Hematopoietic multipotent progenitor cell treated with erythropoietin and hydrocortisone succinate and interleukin-3 and kit ligand, for 6 days (in vitro differentiated cells): ENCODE results near the gene ASPG.

Experiments used
- DNase-seq: peaks from one replicate; pipeline ENCODE4 v3.0.0-alpha.2; 2015

ASPG gene

GRCh38 chr14:104118006-104118844 lies 32.7 kb downstream of the ASPG start:
- no peak for DNase-seq

- no peak for DNase-seq
These were observed 33.6 kb downstream of the ASPG start for GRCh38 chr14:104119119-104119487.

- no peak for DNase-seq
These were observed 34.2 kb downstream of the ASPG start for GRCh38 chr14:104119488-104120251.

DNA sequence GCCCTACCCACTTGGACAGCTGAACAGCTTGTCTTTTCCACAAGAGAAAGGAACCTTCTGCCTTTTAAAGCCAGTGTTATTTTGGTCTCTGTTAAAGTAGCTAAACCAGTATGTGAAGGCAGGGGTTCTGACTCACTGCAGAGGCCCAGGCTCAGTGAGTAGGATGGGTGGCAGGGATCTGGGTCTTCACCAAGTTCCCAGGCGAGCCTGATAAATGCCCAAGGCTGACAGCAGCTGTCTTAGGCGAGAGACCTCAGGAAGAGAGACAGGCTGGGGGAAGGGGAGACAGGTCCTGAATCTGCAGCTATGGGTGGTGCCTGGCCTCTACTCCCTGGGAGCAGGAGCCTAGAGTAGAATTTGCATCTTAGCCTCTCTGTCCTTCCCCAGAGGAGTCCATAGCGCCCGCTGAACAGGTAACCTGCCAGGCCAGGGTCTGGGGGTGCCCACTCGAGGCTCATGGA lies 34.8 kb downstream of the ASPG start:
- DNase-seq, result no peak

- no peak for DNase-seq
These were observed 35.6 kb downstream of the ASPG start for GRCh38 chr14:104121142-104121541.

DNA sequence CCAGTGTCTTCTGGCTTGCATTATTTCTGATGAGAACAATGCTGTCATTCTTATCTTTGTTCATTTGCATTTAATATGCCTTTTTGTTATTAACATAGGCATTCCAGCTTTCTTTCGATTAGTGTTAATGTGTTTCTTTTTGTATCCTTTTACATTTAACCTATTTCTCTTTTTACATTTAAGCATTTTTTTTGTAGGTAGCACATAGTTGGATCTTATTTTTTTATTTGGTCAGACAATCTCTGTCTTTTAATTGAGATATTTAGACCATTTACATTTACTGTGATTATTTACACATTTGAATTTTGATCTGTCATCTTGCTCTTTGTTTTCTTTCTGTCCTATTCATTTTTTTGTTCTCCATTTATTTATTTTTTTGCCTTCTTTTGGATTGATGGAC lies 38.4 kb downstream of the ASPG start:
- DNase-seq, result no peak

- DNase-seq, result no peak
These were observed 39.5 kb downstream of the ASPG start for GRCh38 chr14:104125011-104125410.

- DNase-seq, result no peak
These were observed 41.3 kb downstream of the ASPG start for GRCh38 chr14:104126753-104127152.

DNA sequence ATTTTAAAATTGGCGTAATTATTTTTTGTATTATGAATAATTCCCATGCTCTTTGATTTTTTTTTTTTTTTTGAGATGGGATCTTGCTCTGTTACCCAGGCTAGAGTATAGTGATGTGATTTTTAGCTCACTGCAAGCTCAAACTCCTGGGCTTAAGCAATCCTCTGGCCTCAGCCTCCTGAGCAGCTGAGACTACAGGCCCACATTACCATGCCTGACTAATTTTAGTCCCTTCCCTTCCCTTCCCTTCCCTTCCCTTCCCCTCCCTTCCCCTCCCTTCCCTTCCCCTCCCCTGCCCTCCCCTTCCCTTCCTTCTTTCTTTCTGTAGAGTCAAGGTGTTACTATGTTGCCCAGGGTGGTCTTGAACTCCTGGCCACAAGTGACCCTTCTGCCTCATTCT lies 43.5 kb downstream of the ASPG start:
- no peak for DNase-seq

DNA sequence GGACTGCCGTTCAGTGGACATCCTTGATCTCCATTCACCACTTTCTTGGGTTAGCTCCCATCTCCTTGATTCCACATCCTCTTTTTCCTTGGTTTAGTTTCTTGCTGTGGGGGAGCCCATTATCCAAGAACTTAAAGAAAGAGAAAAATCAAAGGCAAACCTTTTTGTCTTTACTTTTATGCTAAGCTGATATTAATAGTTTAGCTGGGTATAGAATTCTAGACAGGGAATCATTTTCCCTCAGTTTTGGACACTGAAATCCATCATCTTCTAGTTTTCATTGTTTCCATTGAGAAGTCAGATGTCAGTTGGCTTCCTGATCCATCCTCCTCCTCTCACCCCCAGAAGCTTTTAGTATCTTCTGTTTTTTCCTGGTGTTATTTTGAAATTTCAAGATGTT lies 44.1 kb downstream of the ASPG start:
- DNase-seq, result no peak

- peak; percentile 85 for DNase-seq
These were observed 45.6 kb downstream of the ASPG start for GRCh38 chr14:104130974-104131651.

DNA sequence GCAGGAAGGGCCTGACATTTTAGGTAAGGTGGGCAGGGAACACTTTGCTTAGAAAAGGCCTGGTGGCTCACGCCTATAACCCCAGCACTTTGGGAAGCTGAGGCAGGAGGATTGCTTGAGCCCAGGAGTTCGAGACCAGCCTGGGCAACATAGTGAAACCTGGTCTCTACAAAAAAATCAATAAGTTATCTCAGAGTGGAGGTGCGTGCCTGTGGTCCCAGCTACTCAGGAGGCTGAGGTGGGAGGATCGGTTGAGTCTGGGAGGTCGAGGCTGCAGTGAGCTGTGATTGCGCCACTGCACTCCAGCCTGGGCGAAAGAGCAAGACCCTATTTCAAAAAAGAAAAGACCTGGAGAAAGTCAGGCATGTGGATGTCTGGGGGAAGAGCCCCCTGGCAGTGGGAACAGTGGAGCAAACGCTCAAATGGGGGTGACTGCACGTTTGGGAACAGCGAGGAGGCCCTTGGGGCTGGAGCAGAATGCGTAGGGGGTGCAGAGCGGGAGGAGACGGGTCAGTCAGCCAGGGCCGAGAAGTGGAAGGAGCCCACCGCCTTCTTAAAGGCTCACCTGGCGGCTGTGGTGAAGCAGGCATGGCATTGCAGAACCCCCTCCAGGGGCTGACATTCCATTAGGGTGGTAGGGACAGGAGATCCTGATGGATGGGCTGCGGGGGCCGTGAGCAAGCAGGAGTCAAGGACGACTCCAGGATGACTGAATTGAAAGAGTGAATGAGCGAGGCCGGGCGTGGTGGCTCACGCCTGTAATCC lies 46.6 kb downstream of the ASPG start:
- no peak for DNase-seq

DNA sequence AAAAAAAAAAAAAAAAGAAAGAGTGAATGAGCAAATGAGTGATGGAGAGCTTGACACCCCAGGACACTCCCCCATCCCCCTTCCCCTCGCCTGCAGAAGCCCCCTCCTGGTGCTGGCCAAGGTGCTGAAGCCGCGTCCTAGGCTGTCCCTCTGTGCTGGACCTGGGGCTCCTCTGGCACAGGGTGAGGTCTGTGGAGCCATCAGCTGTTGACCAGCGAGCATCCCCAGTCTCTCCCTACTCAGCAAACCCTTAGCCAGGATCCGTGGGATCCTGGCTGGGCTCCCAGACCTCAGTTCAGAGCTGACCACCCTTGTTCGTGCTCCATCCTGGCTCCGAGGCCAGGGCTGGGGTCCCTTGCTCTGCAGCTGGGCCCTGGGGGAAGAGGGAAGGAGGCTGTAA lies 47.5 kb downstream of the ASPG start:
- no peak for DNase-seq

DNA sequence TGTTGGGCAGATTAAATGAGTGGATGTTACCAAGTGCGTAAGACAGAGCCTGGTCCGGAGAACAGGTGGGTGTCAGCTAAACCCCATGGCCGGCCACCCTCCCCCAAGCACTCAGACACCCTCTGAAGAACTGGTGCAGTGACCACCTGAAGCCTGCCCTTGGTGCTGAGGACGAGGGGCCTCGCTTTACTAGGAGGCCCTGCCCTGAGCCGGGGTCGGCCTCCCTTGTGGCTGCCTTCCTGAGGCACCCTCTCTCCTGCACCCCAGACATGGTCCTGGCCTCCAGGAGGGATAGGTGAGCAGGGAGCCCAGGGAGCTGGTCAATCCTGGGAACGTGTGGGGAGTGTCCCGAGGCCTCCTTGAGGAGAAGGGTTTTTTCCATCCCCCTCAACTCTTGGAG lies 48.0 kb downstream of the ASPG start:
- no peak for DNase-seq

DNA sequence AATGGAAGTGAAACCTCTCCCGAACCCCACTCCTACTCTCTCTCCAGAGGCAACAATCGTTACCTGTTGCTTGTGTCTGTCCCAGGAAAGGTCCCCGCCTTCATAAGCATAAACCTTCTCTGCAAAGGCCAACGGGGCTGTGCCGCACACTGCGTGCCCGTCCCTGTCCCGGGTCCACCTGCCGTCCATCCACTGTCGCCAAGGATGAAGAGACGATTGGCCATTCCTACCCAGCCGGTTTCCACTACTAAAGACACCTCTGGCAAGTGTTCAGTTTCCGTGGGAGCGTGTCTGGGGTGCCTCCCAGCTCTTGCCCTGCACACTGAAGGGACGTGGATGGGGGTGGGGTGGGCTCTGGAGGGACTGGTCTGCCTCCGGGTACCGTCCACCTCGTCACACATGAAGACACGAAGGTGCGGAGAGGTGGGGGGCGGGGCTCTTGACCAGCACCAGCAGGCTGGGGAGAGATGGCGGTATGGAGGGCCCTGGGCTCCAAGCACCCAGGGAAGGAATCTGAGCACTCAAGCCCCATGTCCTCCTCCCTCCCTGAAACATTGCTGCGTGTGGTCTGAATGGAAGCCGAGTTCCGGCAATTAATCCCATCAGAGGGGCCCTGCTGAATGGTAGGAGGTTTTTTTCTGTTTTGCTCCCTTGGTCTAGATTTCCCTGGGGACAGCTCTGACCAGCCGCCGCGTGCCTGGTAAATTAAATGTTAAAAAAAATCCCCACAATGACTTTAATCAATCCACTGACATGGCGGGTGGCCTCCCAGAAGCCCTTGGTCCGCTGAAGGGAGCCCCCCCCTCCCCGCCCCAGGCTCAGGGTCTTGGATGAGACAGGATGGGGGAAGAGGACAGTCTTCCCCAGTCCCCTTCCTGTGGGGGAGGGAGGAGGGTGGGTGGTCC lies 48.8 kb downstream of the ASPG start:
- DNase-seq, result no peak

DNA sequence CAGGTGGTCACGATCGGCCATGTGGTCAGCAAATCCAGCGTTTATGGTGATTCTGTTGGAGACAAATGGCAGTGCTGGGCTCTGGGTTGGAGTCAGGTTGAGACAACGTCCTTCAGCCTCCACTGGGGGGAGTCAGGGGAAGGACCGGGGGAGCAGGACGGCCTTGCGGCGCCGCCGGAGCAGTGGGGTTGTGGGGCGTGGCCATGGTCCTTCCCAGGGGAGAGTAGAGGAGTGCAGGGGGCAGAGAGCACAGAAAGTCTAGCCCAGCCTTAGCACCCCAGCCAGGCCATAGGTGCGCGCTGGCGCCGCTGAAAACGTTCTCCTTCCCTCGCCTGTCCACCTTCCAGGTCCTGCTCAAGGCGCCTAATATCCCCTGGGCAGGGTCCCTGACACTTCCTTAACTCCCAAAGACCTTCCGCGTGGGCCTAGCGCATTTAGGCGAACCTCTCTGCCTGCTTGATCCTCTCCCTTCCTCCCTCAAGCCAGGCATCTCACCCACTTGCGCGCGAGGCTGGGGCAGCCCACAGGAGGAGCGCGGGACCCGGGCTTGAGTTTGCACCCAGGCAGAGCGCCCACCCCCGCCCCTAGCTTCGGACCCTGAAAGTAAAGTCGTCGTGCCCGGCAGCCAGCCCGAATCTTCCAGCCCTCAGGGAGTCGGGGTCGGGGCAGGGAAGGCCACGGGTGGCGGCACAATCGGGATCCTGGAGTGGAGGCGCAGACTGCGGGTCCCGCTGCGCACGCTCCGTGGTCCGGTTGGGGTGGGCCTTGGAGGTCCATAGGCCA lies 49.8 kb downstream of the ASPG start:
- peak; percentile 73 for DNase-seq

DNA sequence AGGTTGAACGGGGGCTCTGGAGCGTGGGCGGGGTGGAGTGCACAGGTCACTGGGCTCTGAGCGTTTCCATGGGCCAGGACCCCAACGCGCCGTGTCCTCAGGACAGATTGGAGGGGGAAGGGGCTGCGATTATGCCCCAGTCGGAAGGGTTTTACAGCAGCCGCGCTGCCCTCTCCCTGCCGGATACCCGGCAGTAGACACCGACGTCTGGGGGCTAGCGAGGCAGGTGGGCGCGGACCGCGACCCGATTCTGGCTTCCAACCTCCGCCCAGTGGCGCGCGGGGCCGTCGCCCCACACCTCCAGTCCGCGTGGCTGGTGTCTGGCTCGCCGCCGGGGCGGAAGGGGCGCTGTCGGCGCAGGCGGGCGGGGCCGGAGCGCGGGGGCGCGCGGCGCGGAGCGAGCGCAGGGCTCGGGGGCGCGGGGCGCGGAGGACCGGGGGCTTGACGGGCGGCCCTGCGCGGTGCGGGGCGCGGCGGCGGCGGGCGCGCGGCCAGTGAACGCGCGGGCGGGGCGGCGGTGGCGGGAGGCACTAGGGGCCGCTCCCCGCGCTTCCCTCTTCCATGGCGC lies 50.5 kb downstream of the ASPG start:
- no peak for DNase-seq

- peak; percentile 64 for DNase-seq
These were observed 51.2 kb downstream of the ASPG start for GRCh38 chr14:104136472-104137296.

- peak; percentile 77 for DNase-seq
These were observed 52.0 kb downstream of the ASPG start for GRCh38 chr14:104137297-104138097.
